HG02852 (cell line): ENCODE measurements around the gene CYP27C1.

Source experiments
- ATAC-seq: cut with Tn5 transposase; IDR thresholded peaks from one replicate; pipeline ENCODE4 v1.9.1; 2021; ENCODE audit warnings: mild to moderate bottlenecking, moderate library complexity; ENCODE audit not compliant: unreplicated experiment

The CYP27C1 gene

DNA sequence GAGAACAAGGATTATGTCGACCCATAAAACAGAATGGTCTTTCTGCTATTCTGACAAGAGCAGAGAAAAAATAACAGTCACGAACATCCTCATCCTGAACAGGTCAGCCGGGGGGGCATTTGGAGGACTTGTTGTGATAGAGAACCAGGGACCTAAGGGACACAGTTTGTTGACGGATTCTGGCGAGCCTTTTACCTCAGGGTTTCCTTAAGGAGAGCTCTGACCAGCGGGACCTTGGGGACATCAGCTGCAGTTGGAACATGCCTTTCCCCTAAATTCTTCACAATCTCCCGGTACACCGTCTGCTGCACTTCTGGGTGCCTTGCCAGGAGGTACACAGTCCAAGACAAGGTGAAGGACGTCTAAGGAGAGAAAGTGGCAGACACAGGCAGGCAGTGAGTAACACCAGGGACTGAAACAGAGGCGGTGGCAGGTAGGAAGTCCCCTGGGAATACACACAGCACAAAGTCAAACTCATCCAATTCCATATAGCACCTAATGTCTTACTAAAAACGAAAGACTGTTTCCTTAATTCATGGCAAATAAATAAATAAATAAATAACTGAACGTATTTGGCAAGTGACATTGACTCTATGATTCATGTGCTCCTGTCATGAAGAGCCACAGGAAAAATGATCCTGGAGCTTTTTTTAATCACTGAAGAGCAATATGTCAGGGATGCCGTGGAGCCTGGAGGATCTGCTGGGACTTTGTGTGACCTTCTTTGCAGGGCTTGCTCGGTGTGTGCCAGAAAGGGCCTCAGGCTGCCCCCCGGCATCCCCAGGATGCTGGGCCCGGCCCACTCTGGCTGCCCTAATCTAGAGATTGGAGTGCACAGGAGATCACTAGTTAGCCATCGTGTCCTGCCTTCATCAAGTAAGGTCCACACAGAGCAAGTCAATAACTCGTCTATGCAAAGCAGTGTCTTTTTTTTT lies 24.7 kb downstream of the CYP27C1 start:
- ATAC-seq, result no peak

DNA sequence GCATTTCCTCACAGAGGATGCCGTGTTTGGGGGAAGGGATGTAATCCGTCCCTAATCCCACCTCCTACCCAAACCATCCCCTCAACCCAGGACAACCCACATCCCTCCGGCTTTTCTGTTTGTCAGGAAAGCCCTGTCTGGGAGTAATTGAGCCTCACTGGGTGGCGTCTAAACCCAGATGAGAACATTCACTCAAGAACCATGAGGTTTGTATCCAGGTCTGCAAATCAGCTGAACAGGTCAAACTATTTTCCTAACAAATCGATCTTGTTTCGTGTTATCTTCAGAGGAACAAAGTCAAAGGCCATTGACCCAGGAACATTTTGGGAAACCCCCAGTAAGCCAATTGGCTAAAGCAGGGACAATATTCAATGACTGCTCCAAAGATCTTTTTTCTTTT lies 25.7 kb downstream of the CYP27C1 start:
- ATAC-seq, result no peak

DNA sequence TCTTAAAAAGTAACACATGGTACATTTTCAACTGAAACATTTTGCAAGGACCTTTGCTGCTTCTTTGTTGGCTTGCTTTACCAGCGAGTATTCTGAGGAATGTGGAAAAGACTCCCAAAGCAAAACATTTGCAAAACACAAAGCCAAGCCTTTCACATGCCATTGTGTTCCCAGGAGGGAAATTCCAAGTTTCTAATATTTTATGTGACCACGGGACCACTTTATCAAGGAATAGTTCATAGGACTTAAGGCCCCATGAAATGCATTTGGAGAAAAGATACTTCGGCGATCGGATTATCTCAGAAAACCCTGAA lies 26.2 kb downstream of the CYP27C1 start:
- ATAC-seq, result no peak

DNA sequence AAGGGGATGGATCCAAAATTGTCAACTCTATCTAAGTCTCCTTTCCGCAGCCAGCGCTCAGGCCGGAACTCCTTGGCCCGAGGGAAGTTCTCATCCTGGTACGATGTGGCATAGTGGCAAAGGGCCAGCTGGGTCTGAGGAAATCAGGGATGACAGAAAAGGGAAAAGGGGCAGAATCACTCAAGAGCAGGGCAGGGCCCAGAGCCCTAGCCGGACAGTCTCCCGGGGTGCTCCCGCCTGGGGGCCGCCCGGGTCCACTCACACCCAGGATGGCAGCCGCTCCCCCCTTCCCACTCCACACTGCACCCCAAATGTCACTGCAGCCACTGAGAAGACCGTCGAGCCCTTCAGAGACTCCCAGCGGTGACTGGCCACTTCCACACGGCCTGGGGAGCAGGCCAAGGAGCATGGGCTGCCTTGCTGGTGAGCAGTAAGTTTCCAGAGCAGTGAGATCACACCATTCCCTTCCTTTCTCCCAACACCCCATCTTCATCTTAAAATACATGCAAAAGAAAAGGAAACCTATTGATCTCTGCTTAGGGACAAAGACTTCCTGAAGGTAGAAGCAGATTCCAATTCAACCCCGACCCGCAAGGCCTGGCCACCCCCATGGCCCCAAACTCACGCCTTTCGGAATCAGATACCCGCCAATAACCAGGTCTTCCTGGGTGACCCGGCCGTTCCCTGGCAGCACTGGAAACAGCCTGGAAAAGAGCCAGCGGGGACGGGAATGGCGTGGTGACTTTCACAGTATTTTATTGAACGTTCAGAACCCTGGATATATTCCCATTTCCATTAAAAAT lies 26.7 kb downstream of the CYP27C1 start:
- no peak for ATAC-seq

DNA sequence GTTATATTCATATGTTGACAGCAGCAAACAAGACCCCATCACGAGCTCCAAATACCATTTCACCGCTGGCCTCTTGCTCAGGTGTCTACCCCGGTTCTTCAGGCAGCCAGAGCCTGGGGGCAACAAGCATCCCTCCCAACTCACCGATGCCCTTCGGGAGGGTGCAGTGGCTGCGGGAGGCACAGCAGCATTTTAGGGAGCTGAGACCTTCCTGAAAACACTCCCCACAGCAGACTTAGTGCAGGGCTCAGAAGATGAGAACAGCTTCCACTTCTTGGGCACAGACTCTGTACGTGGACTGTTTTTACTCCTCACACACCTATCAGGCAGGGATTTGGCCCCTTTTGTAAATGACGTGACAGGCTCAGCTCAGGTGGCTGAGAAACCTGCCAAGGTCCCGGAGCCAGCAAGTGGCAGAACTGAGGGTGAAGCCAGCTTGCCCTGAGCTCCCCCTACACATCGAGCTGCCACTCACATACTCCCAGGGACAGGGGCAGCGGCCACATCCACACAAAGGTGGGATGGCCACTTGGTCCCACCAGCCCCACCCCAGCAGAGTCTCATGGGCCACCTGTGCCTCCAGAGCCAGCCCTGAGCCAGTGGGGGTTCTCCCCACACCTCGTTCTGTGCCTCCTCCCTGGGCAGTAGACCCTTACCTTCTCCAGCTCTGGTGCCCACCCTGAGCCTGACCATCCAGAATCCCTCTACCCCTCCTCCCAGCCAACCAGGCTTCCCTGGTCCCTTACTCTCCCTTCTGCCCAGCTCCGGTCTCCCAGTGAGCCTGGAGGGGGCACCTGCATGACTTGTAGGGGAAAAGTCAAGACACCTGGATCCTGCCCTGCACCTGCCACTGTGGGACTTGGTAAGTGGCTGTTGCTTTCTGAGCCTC lies 28.5 kb downstream of the CYP27C1 start:
- no peak for ATAC-seq

DNA sequence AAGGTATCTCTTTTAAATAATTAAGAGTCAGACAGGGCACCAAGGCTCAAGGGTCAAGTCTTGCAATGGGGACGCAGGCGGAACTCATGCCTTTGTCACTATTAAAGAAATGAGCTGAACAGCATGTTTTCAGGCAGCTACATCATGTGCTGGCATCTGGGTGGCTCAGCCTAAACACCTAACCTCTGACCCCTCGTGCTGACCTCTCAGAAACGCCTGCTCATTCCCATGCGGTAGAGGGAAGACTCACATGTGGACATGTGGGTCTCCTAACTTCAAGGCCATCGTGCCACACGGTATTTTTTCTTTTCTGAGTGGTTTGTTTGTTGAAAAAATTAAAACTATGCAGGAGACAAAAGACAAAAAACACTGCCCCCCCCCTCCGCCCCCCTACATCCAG lies 31.3 kb downstream of the CYP27C1 start:
- no peak for ATAC-seq

DNA sequence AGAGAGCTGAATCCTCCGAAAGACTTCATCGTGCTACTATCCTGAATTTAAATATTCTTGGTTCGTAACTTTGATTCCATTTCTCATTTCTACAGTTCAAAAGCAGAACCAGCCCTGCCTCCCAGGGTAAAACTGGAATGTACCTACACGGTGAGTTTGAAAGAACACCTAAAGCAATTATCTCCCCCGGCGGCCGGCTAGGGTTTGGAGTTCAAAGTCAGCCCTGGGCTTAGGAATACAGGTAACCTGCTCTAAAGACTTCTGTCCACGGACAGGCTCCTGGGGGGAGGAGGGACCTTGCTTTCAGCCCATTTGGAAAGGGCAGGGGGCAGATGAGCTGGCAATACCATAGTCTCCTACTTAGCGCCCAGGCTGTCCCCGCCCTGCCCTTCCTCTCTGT lies 32.3 kb downstream of the CYP27C1 start:
- ATAC-seq, result no peak

DNA sequence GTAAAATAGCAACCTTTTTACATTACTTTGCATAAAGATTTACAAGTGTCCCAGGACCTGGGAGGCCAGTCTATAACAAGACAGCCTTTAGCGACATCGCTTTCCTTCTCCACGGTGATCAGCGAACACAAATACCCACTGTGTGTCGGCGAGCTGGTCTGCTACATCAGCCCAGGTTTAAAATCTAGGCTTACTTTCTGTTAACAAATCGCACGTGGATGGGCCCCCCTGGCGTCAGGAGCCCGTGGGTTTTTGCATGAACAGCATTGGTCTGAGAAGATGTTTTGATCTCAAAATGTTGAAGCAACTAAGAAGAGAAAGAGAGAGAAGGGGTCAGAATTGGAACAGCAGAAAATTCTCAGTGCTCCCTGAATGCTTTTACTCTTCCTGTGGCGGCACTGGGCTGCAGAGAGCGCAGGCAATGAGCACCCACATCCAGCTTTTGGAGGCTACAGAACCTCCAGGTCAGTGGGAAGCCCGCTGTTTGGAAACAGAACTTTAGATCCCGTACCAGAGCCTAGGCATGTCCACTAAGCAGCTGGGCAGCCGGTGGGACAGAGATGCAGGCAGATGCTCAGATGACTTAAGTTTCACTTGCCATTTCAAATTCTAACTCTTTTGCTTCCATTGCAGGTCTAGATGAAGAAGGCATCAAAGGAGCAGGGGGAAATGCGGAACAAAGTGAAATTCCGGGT lies 32.9 kb downstream of the CYP27C1 start:
- no peak for ATAC-seq

DNA sequence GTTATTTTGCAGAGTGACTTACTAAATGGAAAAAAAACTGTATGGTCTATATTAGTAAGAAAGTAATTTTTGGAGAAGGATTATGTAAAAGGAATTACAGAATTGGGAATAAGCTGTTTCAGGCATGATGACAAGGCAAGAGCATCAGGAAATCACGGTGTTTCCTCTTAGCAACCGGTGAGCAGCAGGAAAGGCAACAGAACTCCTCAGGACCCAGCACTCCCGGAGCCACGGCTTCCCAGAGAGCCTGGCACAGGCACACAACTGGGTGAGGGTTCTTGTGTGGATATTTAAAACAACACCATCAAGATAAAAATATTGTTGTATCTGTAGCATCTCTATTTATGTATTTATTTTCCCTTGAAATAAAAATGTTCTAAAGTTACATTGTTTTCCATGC lies 34.4 kb downstream of the CYP27C1 start:
- no peak for ATAC-seq

DNA sequence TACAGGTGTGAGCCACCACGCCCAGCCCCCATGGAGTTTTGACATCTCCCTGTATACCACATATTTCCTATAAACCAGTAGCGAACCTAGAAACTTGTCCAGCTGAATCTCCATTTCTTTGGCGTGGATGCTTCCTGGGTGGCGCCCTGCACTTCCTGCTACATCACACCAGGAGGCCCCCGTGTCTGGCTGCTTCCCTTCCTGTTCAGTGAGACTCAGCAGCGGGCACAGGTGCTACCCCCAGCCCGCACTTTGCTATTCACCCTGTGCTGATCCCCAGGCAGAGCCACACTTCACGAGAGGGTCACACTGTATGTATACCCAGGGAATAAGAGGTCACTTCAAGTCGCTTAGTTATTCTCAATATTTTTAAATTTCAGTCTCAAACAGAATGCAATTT lies 35.0 kb downstream of the CYP27C1 start:
- ATAC-seq, result no peak

DNA sequence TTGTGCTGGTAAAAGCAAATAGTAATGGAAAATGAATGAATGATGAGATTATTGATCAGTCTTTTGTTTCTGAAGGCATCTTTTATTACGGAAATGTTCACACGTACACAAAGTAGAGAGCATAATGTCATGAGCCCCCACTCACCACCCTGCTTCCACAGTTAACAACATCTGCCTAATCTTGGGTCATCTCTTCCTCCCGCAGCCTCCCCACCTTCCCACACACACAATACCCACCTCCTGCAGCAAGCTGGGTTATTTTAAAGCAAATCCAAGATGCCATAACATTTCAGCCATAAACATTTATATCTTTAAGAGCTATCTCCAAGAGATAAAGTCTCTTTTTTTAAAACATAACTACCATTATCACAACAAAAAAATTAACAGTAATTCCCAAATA lies 36.3 kb downstream of the CYP27C1 start:
- ATAC-seq, result no peak

DNA sequence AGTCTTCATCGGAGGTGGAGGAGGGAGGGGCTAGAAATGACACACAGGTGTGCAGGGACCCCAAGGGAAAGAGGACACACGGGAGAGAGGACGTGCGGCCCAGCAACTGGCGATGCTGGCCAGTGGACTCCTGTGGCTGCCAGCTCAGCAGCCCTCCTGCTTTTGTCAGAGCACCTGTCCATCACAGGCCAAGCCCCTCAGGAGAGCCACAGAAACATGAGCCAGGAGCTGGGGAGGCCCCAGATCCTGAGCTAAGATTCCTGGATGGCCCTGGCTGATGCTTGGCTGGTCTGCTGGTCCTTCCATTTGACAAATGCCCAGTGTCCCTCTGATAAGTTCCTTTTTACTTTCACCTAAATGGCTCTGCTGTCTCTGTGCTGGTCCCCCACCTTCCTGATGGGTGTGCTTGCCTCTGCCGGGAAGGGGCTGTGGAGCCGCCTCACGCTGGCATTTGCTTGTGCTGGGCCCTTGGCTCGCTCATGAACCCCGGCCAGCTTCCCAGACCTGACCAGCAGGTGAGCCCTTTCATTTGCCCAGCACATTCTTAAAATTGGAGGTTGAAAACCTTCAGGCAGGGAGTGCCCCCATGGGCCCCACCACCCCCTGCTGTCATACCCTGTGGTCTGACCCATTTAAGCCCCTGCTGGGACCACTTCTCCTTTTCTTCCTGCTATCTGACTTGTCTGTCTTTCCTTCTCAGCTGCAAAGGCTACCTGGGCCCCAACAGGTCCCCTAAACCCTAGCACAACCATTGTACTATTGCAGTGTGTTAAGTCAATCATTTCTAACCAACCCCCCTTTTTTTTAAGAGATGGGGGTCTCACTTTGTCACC lies 37.3 kb downstream of the CYP27C1 start:
- no peak for ATAC-seq

DNA sequence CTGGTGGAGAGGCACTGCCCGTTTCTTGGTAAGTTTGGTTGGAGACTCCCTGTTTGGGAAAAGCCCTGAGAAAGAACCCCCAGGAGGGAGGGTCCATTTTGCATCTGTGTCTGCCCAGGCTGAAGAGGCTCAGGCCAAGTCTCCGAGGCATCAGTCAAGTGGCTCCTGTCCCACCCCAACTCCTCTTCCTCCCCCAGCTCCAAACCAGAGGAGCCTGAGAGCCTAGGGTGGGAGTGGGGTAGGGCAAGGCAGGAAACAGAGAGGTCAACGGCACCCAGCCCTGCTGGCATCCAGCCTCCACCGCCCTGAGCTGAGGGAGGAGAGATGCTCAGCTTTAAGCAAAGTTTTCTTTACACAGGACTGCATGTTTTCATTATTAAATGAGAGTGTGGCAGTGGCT lies 38.2 kb downstream of the CYP27C1 start:
- no peak for ATAC-seq

DNA sequence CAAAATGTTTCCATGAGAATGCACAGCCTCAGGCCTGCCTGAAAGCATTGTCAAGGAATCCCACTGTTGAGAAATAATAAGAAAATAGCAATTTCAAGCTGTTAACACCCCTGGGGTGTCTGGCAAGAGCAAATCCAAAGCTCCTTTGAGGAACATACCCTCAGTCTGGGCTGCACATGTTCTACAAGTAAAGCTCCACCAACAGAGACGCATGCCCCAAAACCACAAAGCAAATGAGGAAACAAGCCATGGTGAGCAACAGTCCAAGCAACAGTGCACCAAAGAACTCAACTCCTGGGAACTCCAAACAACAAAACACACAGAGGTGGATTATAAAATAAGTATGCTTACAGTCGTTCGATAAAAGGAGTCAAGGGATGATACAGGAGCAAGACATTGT lies 40.3 kb downstream of the CYP27C1 start:
- no peak for ATAC-seq

DNA sequence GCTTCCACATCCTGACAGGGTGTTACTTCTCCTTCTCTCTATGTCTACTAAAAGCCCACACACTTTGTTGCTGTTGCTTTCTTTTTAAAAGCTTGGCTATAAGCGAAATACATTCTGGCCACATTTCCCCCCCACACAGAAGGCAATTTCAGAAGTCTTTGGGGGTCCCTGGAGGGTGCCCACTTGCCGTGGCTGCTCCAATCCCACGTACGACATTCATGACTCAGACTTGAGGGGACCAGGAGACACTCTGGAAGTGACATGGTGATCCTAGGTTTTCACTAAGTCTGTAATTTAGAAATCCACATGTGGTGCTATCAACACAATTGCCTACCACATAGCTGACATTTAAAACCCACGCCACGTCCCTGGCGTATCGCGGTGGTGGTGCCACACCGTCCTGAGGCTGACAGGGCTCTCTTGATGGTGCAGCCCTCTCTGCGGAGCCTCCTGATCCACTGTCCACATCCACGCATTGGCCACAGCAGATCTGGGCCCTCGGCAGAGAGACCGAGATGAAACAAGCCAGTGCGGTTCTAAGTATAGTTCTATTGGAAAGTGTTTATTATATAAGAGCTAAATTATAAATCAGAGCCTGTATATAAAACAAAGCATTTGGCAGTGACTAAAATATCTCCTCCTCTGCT lies 42.4 kb downstream of the CYP27C1 start:
- no peak for ATAC-seq

DNA sequence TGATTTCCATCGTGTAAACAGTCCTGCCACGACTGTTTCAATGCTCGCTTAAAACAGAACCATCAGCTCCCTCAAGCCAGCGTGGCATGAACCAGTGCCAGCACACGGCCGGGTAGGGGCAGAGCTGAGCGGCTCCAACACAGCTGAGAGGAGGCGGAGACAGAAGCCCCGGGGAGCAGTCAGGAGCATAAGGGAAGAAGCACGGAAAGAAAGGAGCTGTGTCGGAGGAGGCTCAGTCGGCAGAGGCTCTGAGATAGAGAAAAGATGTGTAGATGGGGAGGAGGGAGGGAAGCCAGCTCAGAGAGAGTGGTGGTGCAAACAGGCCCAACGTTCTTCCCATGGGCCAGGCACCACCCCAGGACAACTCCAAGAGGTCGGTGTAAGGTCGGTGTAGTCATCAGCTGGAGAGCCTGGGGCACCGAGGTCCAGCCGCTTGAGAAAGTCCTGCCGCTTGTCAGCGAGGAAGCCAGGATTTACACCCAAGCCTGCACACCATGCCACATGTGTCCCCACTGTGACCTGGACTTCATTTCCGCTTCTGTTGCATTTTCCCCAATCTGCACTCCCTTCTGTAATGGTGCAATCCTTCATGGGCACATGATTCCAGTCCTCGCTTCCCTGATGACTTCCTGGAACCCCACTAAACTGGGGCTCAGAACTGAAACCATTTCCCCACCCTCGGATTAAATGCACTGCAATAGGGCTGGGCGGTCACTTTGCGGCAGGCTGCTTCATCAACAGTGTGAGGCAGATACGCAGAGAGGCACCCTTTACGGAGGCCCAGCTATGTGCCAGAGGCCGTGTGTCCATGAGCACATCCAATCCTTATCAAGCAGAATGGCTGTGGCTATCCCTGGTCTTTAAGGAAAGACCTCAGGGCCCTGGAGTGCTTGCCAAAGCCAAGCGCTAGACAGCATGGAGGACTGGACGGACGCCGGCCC lies 43.5 kb downstream of the CYP27C1 start:
- no peak for ATAC-seq

DNA sequence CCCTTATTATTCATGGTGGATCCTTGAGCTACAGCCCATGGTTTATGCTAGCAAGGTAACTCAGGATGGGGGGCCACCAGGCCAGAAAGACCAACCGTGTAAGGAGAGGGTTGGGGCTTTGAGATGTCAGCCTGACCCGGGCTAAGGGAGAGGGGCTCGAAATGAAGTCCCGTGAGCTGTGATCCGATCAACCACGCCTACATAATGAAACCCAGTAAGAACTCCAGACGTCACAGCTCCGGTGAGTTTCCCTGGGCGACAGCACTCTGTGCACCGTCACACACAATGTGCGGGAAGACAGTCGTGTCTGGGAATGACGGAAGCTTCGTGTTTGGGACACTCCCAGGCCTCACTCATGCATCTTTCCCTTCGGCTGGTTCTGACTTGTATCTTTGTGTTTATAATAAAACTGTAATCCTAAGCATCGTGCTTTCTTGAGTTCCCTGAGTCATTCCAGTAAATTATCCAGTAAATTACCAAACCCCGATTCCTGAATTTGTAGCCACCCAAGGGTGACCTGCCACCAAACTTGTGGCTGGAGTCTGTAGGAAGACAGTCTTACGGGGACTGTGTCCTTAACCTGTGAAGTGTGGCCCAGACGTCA lies 44.2 kb downstream of the CYP27C1 start:
- no peak for ATAC-seq
